ENCODE results near the gene FAM81A. TPM values are rescaled to one million over a fixed set of nuclear protein-coding genes. Genes with fewer than 3 reads are reported as not detected.

FAM81A gene
- 1 to 10 TPM in 2 of 4 donors, not detected in 2; 1.5 to 4.4 TPM for total RNA-seq

DNA sequence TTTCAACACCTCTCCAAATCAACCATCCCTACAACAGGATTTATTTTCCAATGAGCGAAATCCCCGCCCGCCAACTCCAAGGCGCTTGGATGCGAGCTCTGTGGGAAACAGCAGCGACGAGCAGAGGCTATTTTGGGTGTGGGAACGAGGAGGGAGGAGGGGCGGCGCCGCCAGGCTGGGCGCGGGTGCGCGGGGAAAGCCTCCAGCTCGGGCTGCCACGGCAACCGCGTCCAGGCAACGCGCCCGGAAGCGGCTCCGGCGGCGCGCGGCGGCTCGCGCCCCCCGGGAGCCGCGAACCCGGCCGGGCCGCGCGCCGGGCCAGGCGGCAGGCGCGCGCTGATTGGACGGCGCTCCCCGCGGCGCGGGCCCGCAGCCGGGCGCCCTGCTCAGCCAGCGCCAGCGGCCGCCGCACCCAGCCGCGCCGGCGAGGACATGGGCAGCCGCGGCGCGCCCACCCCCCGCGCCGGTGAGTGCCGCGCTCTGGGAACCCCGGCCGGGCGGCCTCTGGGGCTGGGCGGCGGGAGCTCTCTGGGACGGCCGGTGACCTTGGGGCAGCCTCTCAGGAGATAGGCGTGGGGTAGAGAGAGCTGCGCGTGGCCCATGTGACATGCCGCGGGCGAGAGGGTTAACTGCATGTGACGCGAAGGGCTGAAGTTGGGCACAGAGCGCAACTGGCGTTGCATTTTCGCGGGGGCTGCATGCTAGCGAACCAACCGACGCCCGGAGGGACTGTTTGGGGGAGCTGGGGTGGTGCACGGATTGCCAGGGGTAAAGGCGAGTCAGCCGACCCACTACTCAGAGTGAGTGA lies at the start of gene FAM81A:
FAM81A (plus strand) TSS at position 370 of the 808 bp plus-strand sequence. CDS start 20,441 bp downstream, outside the sequence.
- no peaks in the 10 kb centered on the region for H3K27me3 ChIP-seq
- TF ChIP-seq, protein P1, sequence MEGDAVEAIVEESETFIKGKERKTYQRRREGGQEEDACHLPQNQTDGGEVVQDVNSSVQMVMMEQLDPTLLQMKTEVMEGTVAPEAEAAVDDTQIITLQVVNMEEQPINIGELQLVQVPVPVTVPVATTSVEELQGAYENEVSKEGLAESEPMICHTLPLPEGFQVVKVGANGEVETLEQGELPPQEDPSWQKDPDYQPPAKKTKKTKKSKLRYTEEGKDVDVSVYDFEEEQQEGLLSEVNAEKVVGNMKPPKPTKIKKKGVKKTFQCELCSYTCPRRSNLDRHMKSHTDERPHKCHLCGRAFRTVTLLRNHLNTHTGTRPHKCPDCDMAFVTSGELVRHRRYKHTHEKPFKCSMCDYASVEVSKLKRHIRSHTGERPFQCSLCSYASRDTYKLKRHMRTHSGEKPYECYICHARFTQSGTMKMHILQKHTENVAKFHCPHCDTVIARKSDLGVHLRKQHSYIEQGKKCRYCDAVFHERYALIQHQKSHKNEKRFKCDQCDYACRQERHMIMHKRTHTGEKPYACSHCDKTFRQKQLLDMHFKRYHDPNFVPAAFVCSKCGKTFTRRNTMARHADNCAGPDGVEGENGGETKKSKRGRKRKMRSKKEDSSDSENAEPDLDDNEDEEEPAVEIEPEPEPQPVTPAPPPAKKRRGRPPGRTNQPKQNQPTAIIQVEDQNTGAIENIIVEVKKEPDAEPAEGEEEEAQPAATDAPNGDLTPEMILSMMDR (IDR thresholded peaks at IDR 0.05) = peak in 1 of 4 experiments; percentile 3
- TF ChIP-seq POLR2A (IDR thresholded peaks at IDR 0.05) = no peak
- H3K27ac ChIP-seq = peak within 1 kb of the TSS; percentile 38 to 61
- peak; percentile 84 to 88 for DNase-seq
- no peaks in the 10 kb centered on the region for H3K36me3 ChIP-seq
- H3K4me3 ChIP-seq = peak within 1 kb of the TSS; percentile 38 to 49
- intact Hi-C loops (cut with DNase I; ENCODE audit: low total_unique reads) = no loop called here
- H3K4me1 ChIP-seq = peaks cover 0 to 6% of the 10 kb centered on the region in 2 donors
- H3K9me3 ChIP-seq = no peaks in the 10 kb centered on the region

DNA sequence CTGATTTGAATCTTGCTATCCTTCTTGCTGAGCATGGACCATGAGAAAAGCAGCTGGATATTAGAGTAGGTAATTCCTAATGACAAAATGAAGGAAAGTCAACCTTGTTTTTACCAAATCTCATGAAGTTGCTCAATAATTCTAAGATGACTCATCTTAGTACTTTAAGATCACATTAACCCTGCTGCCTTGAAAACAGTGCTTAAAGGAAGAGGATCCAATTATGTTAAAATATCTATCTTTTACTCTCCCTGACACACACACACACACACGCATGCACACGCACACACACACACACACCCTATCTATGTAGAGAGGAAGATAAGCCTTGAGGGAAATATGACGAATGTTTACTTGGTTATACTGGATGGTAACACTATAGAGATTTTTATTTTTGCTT lies 49.3 kb upstream of the FAM81A start:
- intact Hi-C loops (cut with DNase I; ENCODE audit: low total_unique reads) = no loop called here
- Histone ChIP-seq H3K4me3 (no peak overlapping the region), H3K27me3 (no peaks in the 10 kb centered on the region), H3K9me3 (no peaks in the 10 kb centered on the region), H3K4me1 (no peaks in the 10 kb centered on the region), H3K27ac (peak overlapping the region; percentile 62 to 70), H3K36me3 (no peaks in the 10 kb centered on the region)
- peak; percentile 37 to 60 for DNase-seq
- TF ChIP-seq POLR2A (IDR thresholded peaks at IDR 0.05) = no peak
- TF ChIP-seq, protein P1 (IDR thresholded peaks at IDR 0.05) = no peak

- Histone ChIP-seq H3K27me3 (no peaks in the 10 kb centered on the region), H3K9me3 (no peaks in the 10 kb centered on the region), H3K36me3 (no peaks in the 10 kb centered on the region), H3K4me3 (no peak overlapping the region), H3K4me1 (no peaks in the 10 kb centered on the region), H3K27ac (no peak overlapping the region)
- intact Hi-C loops (cut with DNase I; ENCODE audit: low total_unique reads) = no loop called here
- TF ChIP-seq POLR2A (IDR thresholded peaks at IDR 0.05) = no peak
- TF ChIP-seq, protein P1 (IDR thresholded peaks at IDR 0.05) = no peak
- DNase-seq = no peak
Measured at GRCh38 chr15:59392299-59392698, 45.7 kb upstream of the FAM81A start.

- no peaks in the 10 kb centered on the region for H3K36me3 ChIP-seq
- no peaks in the 10 kb centered on the region for H3K9me3 ChIP-seq
- no peak for DNase-seq
- TF ChIP-seq, protein P1 (IDR thresholded peaks at IDR 0.05) = no peak
- no peak for TF ChIP-seq POLR2A (IDR thresholded peaks at IDR 0.05)
- intact Hi-C loops (cut with DNase I; ENCODE audit: low total_unique reads) = no loop called here
- no peaks in the 10 kb centered on the region for H3K4me1 ChIP-seq
- no peak overlapping the region for H3K4me3 ChIP-seq
- H3K27ac ChIP-seq = no peak overlapping the region
- H3K27me3 ChIP-seq = no peaks in the 10 kb centered on the region
Measured at GRCh38 chr15:59394166-59394661, 43.8 kb upstream of the FAM81A start.

GRCh38 chr15:59396211-59396610 lies 41.8 kb upstream of the FAM81A start:
- Histone ChIP-seq H3K36me3 (no peaks in the 10 kb centered on the region), H3K4me1 (no peaks in the 10 kb centered on the region), H3K27me3 (no peaks in the 10 kb centered on the region), H3K27ac (no peak overlapping the region), H3K4me3 (no peak overlapping the region), H3K9me3 (no peaks in the 10 kb centered on the region)
- intact Hi-C loops (cut with DNase I; ENCODE audit: low total_unique reads) = no loop called here
- no peak for DNase-seq
- no peak for TF ChIP-seq POLR2A (IDR thresholded peaks at IDR 0.05)
- TF ChIP-seq, protein P1 (IDR thresholded peaks at IDR 0.05) = no peak

Data from uterus (tissue), 4 donors.